Spleen (tissue), 7 donors: ENCODE results near the gene PLAAT3.

Experiments
- CTCF ChIP-seq, 11 experiments: fragments of 200-600 bp in 7 of 11; fragments of 450-650 bp in 4 of 11; sonication (generic) in 4 of 11; IDR thresholded peaks in 8 of 11; conservative IDR thresholded peaks in 3 of 11; 1 replicate in 7 of 11; 2 replicates in 4 of 11; pipeline versions ENCODE4 v1.4.0 to v1.8.0; 2016 to 2021; ENCODE audit warnings: antibody characterized with exemption in 11 of 11, inconsistent platforms in 4 of 11, mild to moderate bottlenecking in 1 of 11
- POLR2AphosphoS5 ChIP-seq, 3 donors: sonication (generic); formaldehyde crosslinking; IDR thresholded peaks; one replicate each; pipeline ENCODE4 v1.5.1; 2017; ENCODE audit warnings: antibody characterized with exemption in 3 of 3
- donor health status: DM: no; HTN: no; CAD: no; lungs with moderate emphysema.
- donor health status: DM: no; HTN: no; CAD: no.
- donor health status: DM: no; HTN: no; CAD: no.

DNA sequence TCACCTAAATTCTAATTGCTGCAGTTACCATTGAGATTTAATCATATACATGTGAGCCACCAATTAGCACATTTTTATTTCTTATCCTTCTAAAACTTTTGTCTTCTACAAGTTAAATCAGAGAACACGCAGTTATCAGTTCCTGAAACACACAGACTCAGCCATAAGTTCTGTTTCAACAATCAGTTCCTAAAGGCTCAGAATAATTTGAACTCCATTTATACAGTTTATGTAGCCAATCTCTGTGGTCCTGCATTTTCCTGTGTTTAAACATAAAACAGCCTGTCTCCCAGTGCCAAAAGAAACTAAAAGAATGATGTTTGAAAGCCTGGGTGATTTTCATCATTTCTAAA is 2.9 kb downstream of the PLAAT3 start:
- TF ChIP-seq POLR2AphosphoS5 (IDR thresholded peaks at IDR 0.05) (no peak), CTCF (IDR thresholded peaks at IDR 0.05 in 8 of 11, conservative IDR thresholded peaks at IDR 0.05 in 3 of 11) (no peak)
